Small intestine (tissue), 7 donors: Measurements from ENCODE around the gene EHMT1. TPM values are rescaled to one million over a fixed set of nuclear protein-coding genes. Genes with fewer than 3 reads are reported as not detected.
"Not testable (repeated sequence)": the region's sequence is repeated elsewhere in the genome, so short reads cannot be mapped to it uniquely, and the experiment has no call there.

ENCODE experiments used
- DNase-seq, 2 donors: peaks; one replicate each; pipeline versions ENCODE4 v3.0.0 to v3.0.0-alpha.2; 2013
- FAIRE-seq: peaks from 2 replicates; lab custom pipeline; 2012; peaks lifted over from hg19 to GRCh38; lab: Jason Lieb, UNC
- H3K27ac ChIP-seq, 3 donors: one replicate each; pipeline ENCODE4 v1.5.1; 2013; ENCODE audit warnings: low read length in 2 of 3, mild to moderate bottlenecking in 2 of 3, control low read depth in 1 of 3, inconsistent platforms in 1 of 3, low read depth in 1 of 3, moderate library complexity in 1 of 3
- H3K27me3 ChIP-seq, 3 donors: one replicate each; pipeline ENCODE4 v1.6.1; 2013; ENCODE audit warnings: low read length in 3 of 3, inconsistent platforms in 1 of 3; ENCODE audit not compliant: control insufficient read depth in 3 of 3, insufficient read depth in 3 of 3
- H3K36me3 ChIP-seq, 3 donors: one replicate each; pipeline ENCODE4 v1.6.1; 2013; ENCODE audit warnings: low read length in 3 of 3, inconsistent platforms in 1 of 3, low read depth in 1 of 3, mild to moderate bottlenecking in 1 of 3, moderate library complexity in 1 of 3; ENCODE audit not compliant: control insufficient read depth in 3 of 3, insufficient read depth in 2 of 3
- H3K4me1 ChIP-seq, 3 donors: one replicate each; pipeline ENCODE4 v1.6.1; 2013; ENCODE audit warnings: low read length in 2 of 3, inconsistent platforms in 1 of 3, low read depth in 1 of 3, mild to moderate bottlenecking in 1 of 3, moderate library complexity in 1 of 3; ENCODE audit not compliant: control insufficient read depth in 3 of 3, insufficient read depth in 2 of 3
- H3K4me3 ChIP-seq, 3 donors: one replicate each; pipeline ENCODE4 v1.5.1; 2013; ENCODE audit warnings: low read length in 3 of 3, control low read depth in 1 of 3, inconsistent platforms in 1 of 3, low read depth in 1 of 3, mild to moderate bottlenecking in 1 of 3, moderate library complexity in 1 of 3
- H3K9me3 ChIP-seq, 2 donors: one replicate each; pipeline ENCODE4 v1.6.1; 2013; ENCODE audit warnings: low read depth in 1 of 2, low read length in 1 of 2; ENCODE audit not compliant: control insufficient read depth in 2 of 2, insufficient read depth in 1 of 2
- WGBS, 3 donors: extraction: QIAGEN DNeasy Blood & Tissue Kit; methylation state at CpG; one replicate each; pipeline ENCODE4 v1.1.7; 2013; 5-methylcytosine and 5-hydroxymethylcytosine counted together
- polyA plus RNA-seq, 4 donors: library from polyadenylated mRNA; stranded (reverse) in 3 of 4; unstranded in 1 of 4; fragments of 200-250 nt in 3 of 4; fragments of 120-200 nt in 1 of 4; gene quantifications; one replicate each; pipeline versions ENCODE4 v1.2.1 to v1.2.3, GENCODE V29; 2013
- donor health status: healthy with polysubstance abuse.
- donor health status: control.
- donor health status: control.
- donor health status: Bipolar disorder and iron deficiency.
- donor health status: healthy.

The EHMT1 gene
- polyA plus RNA-seq, 4 donors = 35.2 to 53.9 (median 39.1) TPM

GRCh38 chr9:137731947-137732813 lies 113.4 kb downstream of the EHMT1 start:
- Histone ChIP-seq H3K36me3 (peaks cover 10 to 52% (median 23%) of the 10 kb centered on the region in 3 donors), H3K4me1 (no peaks in the 10 kb centered on the region), H3K27ac (no peak overlapping the region), H3K27me3 (no peaks in the 10 kb centered on the region), H3K9me3 (peaks cover 0 to 39% of the 10 kb centered on the region in 2 donors), H3K4me3 (no peak overlapping the region)
- peak in 1 of 2 donors; percentile 6 for DNase-seq
- WGBS, 3 donors = 94 to 96% (median 96%) methylated on average over 24 of the region's 24 CpGs
- no peak for FAIRE-seq

- Histone ChIP-seq H3K9me3 (peaks cover 0 to 39% of the 10 kb centered on the region in 2 donors), H3K27me3 (no peaks in the 10 kb centered on the region), H3K27ac (no peak overlapping the region), H3K4me3 (no peak overlapping the region), H3K4me1 (no peaks in the 10 kb centered on the region), H3K36me3 (peaks cover 9 to 51% (median 21%) of the 10 kb centered on the region in 3 donors)
- FAIRE-seq = no peak
- DNase-seq = peak in 1 of 2 donors; percentile 20
- WGBS, 3 donors = 85 to 95% (median 90%) methylated on average over 6 of the region's 6 CpGs
Observed at GRCh38 chr9:137733429-137733828, 114.6 kb downstream of the EHMT1 start.

GRCh38 chr9:137734181-137734580 lies 115.4 kb downstream of the EHMT1 start:
- no peaks in the 10 kb centered on the region for H3K4me1 ChIP-seq
- 56 to 95% (median 94%) methylated on average over 2 of the region's 2 CpGs for WGBS, 3 donors
- peaks cover 6 to 44% (median 16%) of the 10 kb centered on the region in 3 donors for H3K36me3 ChIP-seq
- H3K4me3 ChIP-seq = no peak overlapping the region
- FAIRE-seq (no peak), DNase-seq (no peak)
- H3K27ac ChIP-seq = no peak overlapping the region
- no peaks in the 10 kb centered on the region for H3K27me3 ChIP-seq
- peaks cover 0 to 39% of the 10 kb centered on the region in 2 donors for H3K9me3 ChIP-seq

GRCh38 chr9:137738182-137738696 lies 119.4 kb downstream of the EHMT1 start:
- peaks cover 0 to 19% of the 10 kb centered on the region in 2 donors for H3K9me3 ChIP-seq
- not testable (repeated sequence) for DNase-seq, FAIRE-seq, H3K4me1 ChIP-seq, H3K4me3 ChIP-seq, H3K27me3 ChIP-seq, H3K27ac ChIP-seq
- H3K36me3 ChIP-seq = peaks cover 3 to 29% (median 6%) of the 10 kb centered on the region in 3 donors
- 74 to 91% (median 84%) methylated on average over 5 to 6 of the region's 14 CpGs for WGBS, 3 donors

- DNase-seq (no peak), FAIRE-seq (no peak)
- H3K36me3 ChIP-seq = peaks cover 5 to 30% (median 6%) of the 10 kb centered on the region in 3 donors
- WGBS, 3 donors = 92 to 94% (median 93%) methylated on average over 8 to 11 of the region's 11 CpGs
- H3K4me3 ChIP-seq = no peak overlapping the region
- peak overlapping the region in 1 of 3 donors; percentile 56 for H3K27ac ChIP-seq
- H3K9me3 ChIP-seq = peaks cover 0 to 14% of the 10 kb centered on the region in 2 donors
- H3K27me3 ChIP-seq = no peaks in the 10 kb centered on the region
- H3K4me1 ChIP-seq = no peaks in the 10 kb centered on the region
Observed at GRCh38 chr9:137738703-137739102, 119.9 kb downstream of the EHMT1 start.

GRCh38 chr9:137739371-137740309 lies 120.8 kb downstream of the EHMT1 start:
- no peaks in the 10 kb centered on the region for H3K27me3 ChIP-seq
- no peak overlapping the region for H3K4me3 ChIP-seq
- peaks cover 6 to 37% (median 9%) of the 10 kb centered on the region in 3 donors for H3K36me3 ChIP-seq
- no peak for FAIRE-seq
- H3K9me3 ChIP-seq = peaks cover 0 to 8% of the 10 kb centered on the region in 2 donors
- no peaks in the 10 kb centered on the region for H3K4me1 ChIP-seq
- no peak overlapping the region for H3K27ac ChIP-seq
- 79 to 85% (median 83%) methylated on average over 12 of the region's 12 CpGs for WGBS, 3 donors
- no peak for DNase-seq

GRCh38 chr9:137740312-137740711 lies 121.5 kb downstream of the EHMT1 start:
- H3K27me3 ChIP-seq = no peaks in the 10 kb centered on the region
- FAIRE-seq (no peak), DNase-seq (peak in 1 of 2 donors; percentile 31)
- no peak overlapping the region for H3K27ac ChIP-seq
- no peak overlapping the region for H3K4me3 ChIP-seq
- WGBS, 3 donors = 63 to 90% (median 86%) methylated on average over 9 of the region's 9 CpGs
- peaks cover 8 to 38% (median 11%) of the 10 kb centered on the region in 3 donors for H3K36me3 ChIP-seq
- peaks cover 0 to 8% of the 10 kb centered on the region in 2 donors for H3K9me3 ChIP-seq
- H3K4me1 ChIP-seq = no peaks in the 10 kb centered on the region

- no peaks in the 10 kb centered on the region for H3K27me3 ChIP-seq
- H3K9me3 ChIP-seq = peaks cover 0 to 2% of the 10 kb centered on the region in 2 donors
- no peaks in the 10 kb centered on the region for H3K4me1 ChIP-seq
- no peak overlapping the region for H3K4me3 ChIP-seq
- WGBS, 3 donors = 92 to 99% (median 97%) methylated on average over 4 of the region's 4 CpGs
- no peak for FAIRE-seq
- H3K36me3 ChIP-seq = peaks cover 10 to 48% (median 11%) of the 10 kb centered on the region in 3 donors
- no peak for DNase-seq
- H3K27ac ChIP-seq = no peak overlapping the region
Observed at GRCh38 chr9:137741330-137741729, 122.5 kb downstream of the EHMT1 start.
